Activated B cell treated with CpG ODN at 0.5 μM for 24 hours (primary cell): Measurements from ENCODE around the gene SS18L1. TPM values are rescaled to one million over a fixed set of nuclear protein-coding genes. Genes with fewer than 3 reads are reported as not detected.
"Not testable (repeated sequence)": the region's sequence is repeated elsewhere in the genome, so short reads cannot be mapped to it uniquely, and the experiment has no call there.

Experiments
- ATAC-seq: fragments of 200-7000 bp; cut with Tn5 transposase; one replicate; pipeline ENCODE4 v1.10.0; 2021; ENCODE audit warnings: low read depth, mild to moderate bottlenecking, moderate library complexity
- CTCF ChIA-PET: fragments of 350-600 bp; sonication (Branson Sonifier 250); formaldehyde crosslinking; loops from one replicate; lab custom pipeline; 2021; ENCODE audit warnings: antibody characterized with exemption; lab: Charles Lee
- POLR2A ChIA-PET: fragments of 350-600 bp; sonication (Branson Sonifier 250); formaldehyde crosslinking; loops from one replicate; lab custom pipeline; 2021; ENCODE audit warnings: antibody characterized with exemption; lab: Charles Lee
- DNase-seq: peaks from one replicate; pipeline ENCODE4 v3.0.0; 2022
- H3K27ac Mint-ChIP-seq: one replicate; pipeline ENCODE4 v1.8.0; 2020; ENCODE audit warnings: mixed read lengths
- H3K27me3 Mint-ChIP-seq: one replicate; pipeline ENCODE4 v1.8.0; 2021; ENCODE audit warnings: mixed read lengths
- H3K36me3 Mint-ChIP-seq: one replicate; pipeline ENCODE4 v1.8.0; 2021; ENCODE audit warnings: low read depth, mixed read lengths
- H3K4me1 Mint-ChIP-seq: one replicate; pipeline ENCODE4 v1.8.0; 2021; ENCODE audit warnings: mixed read lengths
- H3K4me3 Mint-ChIP-seq: one replicate; pipeline ENCODE4 v1.8.0; 2020; ENCODE audit warnings: mild to moderate bottlenecking, mixed read lengths
- H3K9me3 Mint-ChIP-seq: one replicate; pipeline ENCODE4 v1.8.0; 2020; ENCODE audit warnings: mixed read lengths
- intact Hi-C: fragments of 100-400 bp; cut with micrococcal nuclease; formaldehyde crosslinking; loops from one replicate; pipeline ENCODE4 v1.15.1; 2024
- total RNA-seq: library from RNA; stranded (reverse); gene quantifications from 2 replicates; pipeline ENCODE4 v1.2.3, GENCODE V29; 2022
- TF ChIP-seq, protein P1 (sequence below): fragments of 200-600 bp; IDR thresholded peaks from one replicate; pipeline ENCODE4 v1.8.0; 2022; ENCODE audit warnings: antibody characterized with exemption, mild to moderate bottlenecking

The SS18L1 gene
- total RNA-seq, 1 donor from 2014 or later: 9.0 TPM

DNA sequence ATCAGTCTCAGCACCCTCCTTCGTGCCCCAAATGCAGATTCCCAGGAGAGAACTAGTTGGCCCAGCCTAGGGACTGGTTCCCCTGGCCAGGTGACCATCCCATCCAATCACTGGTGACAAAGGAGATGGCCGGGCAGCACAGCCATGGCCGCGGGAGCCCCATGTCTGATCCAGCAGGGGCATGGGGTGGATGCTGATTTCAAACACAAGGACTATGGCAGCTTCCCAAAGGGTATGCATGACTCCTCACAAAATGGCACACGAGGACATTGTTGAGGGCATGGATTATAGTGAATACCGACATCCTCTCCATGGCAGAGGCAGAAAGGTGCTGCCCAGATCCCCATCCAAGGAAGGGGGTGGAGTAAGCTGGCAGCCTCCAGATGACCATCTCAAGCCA lies 31.2 kb upstream of the SS18L1 start:
- ChIA-PET CTCF (no interaction called here), POLR2A (no interaction called here)
- H3K4me1 Mint-ChIP-seq: no peaks in the 10 kb centered on the region
- H3K36me3 Mint-ChIP-seq: peaks cover 18% of the 10 kb centered on the region
- intact Hi-C loops: no loop called here
- no peak overlapping the region for H3K27ac Mint-ChIP-seq
- peaks cover 2% of the 10 kb centered on the region for H3K27me3 Mint-ChIP-seq
- no peak for DNase-seq
- TF ChIP-seq, protein P1, sequence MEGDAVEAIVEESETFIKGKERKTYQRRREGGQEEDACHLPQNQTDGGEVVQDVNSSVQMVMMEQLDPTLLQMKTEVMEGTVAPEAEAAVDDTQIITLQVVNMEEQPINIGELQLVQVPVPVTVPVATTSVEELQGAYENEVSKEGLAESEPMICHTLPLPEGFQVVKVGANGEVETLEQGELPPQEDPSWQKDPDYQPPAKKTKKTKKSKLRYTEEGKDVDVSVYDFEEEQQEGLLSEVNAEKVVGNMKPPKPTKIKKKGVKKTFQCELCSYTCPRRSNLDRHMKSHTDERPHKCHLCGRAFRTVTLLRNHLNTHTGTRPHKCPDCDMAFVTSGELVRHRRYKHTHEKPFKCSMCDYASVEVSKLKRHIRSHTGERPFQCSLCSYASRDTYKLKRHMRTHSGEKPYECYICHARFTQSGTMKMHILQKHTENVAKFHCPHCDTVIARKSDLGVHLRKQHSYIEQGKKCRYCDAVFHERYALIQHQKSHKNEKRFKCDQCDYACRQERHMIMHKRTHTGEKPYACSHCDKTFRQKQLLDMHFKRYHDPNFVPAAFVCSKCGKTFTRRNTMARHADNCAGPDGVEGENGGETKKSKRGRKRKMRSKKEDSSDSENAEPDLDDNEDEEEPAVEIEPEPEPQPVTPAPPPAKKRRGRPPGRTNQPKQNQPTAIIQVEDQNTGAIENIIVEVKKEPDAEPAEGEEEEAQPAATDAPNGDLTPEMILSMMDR: no peak
- no peak for ATAC-seq
- H3K4me3 Mint-ChIP-seq: no peak overlapping the region
- peaks cover 29% of the 10 kb centered on the region for H3K9me3 Mint-ChIP-seq

DNA sequence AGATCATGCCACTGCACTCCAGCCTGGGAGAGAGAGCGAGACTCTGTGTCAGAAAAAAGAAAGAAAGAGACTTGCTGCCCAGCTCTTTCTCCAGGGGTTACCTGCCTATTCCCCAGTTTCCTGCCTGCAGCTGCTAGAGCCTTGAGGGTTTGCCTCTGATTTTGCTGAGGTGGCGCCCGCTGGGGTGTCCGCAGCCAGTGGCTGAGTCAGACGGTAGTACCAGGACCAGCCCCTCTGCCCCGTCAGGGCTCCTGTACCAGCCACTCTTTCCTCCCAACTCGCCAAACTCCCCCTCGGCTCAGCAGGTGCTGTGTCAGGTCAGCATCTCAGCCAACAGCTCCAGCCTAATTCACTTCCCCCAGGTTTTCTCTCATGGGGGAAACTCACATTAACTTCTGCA lies 28.7 kb upstream of the SS18L1 start:
- CTCF ChIA-PET: no interaction called here
- no peak overlapping the region for H3K4me3 Mint-ChIP-seq
- TF ChIP-seq, protein P1: no peak
- peaks cover 5% of the 10 kb centered on the region for H3K36me3 Mint-ChIP-seq
- no peaks in the 10 kb centered on the region for H3K4me1 Mint-ChIP-seq
- ATAC-seq (no peak), DNase-seq (no peak)
- H3K27me3 Mint-ChIP-seq: peaks cover 2% of the 10 kb centered on the region
- H3K9me3 Mint-ChIP-seq: peaks cover 17% of the 10 kb centered on the region
- H3K27ac Mint-ChIP-seq: no peak overlapping the region
- POLR2A ChIA-PET: no interaction called here
- intact Hi-C loops: no loop called here

- CTCF ChIA-PET, intact Hi-C loops, H3K27ac Mint-ChIP-seq, H3K36me3 Mint-ChIP-seq, DNase-seq, H3K4me3 Mint-ChIP-seq, ATAC-seq, H3K27me3 Mint-ChIP-seq, POLR2A ChIA-PET, H3K4me1 Mint-ChIP-seq: not testable (repeated sequence)
- H3K9me3 Mint-ChIP-seq: peaks cover 13% of the 10 kb centered on the region
Measured at GRCh38 chr20:62115800-62116407, 27.7 kb upstream of the SS18L1 start.

GRCh38 chr20:62116558-62117361 lies 26.8 kb upstream of the SS18L1 start:
- H3K4me3 Mint-ChIP-seq: no peak overlapping the region
- peaks cover 12% of the 10 kb centered on the region for H3K9me3 Mint-ChIP-seq
- CTCF ChIA-PET: no interaction called here
- DNase-seq: no peak
- intact Hi-C loops: no loop called here
- POLR2A ChIA-PET: no interaction called here
- TF ChIP-seq, protein P1: no peak
- H3K27ac Mint-ChIP-seq: no peak overlapping the region
- H3K4me1 Mint-ChIP-seq: peaks cover 4% of the 10 kb centered on the region
- H3K27me3 Mint-ChIP-seq: peaks cover 2% of the 10 kb centered on the region
- no peaks in the 10 kb centered on the region for H3K36me3 Mint-ChIP-seq
- no peak for ATAC-seq

DNA sequence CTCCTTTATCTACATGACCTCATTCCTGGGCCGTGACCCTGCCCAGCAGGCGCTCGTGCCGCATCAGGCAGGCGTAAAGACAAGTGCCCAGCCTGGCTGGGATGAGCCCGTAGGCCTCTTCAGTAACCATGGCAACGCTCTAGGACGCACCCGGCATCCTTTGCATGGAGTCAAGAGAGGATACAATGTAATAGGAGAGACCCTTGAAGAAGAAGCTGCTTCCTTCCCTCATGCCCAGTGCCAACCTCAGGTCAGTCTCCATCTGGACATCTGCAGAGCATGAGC lies 26.3 kb upstream of the SS18L1 start:
- DNase-seq (no peak), ATAC-seq (no peak)
- Mint-ChIP-seq H3K27me3 (peaks cover 2% of the 10 kb centered on the region), H3K27ac (no peak overlapping the region), H3K4me1 (peaks cover 4% of the 10 kb centered on the region), H3K4me3 (no peak overlapping the region), H3K9me3 (peaks cover 12% of the 10 kb centered on the region), H3K36me3 (no peaks in the 10 kb centered on the region)
- TF ChIP-seq, protein P1: no peak
- intact Hi-C loops: no loop called here
- ChIA-PET CTCF (no interaction called here), POLR2A (interaction anchor here (0.7 kb wide), 1 partner anchor 87 kb away, joined by 5 read pairs; no protein-coding TSS in a partner anchor)
